WERI-Rb-1 (cell line): ENCODE data around the gene HGFAC.
A peak's percentile ranks its signal among the peaks of the same experiment; 100 is the strongest.

Experiments
- DNase-seq: peaks from one replicate; pipeline ENCODE4 v3.0.0-alpha.2; 2020
- H3K27ac ChIP-seq: fragments of 250-450 bp; sonication (Bioruptor Pico); 2 replicates; pipeline ENCODE4 v1.5.1; 2020; ENCODE audit warnings: mild to moderate bottlenecking, moderate library complexity
- H3K27me3 ChIP-seq: fragments of 250-450 bp; sonication (Bioruptor Pico); 2 replicates; pipeline ENCODE4 v1.5.1; 2021; ENCODE audit warnings: mild to moderate bottlenecking, low read depth, moderate library complexity; ENCODE audit not compliant: insufficient read depth, severe bottlenecking
- H3K36me3 ChIP-seq: fragments of 250-450 bp; sonication (Bioruptor Pico); 2 replicates; pipeline ENCODE4 v1.5.1; 2020; ENCODE audit warnings: mild to moderate bottlenecking, moderate library complexity
- H3K4me3 ChIP-seq: 2 replicates; pipeline ENCODE4 v1.5.1; 2011; ENCODE audit warnings: low read depth, mild to moderate bottlenecking, control low read depth, low read length
- H3K9me3 ChIP-seq: fragments of 250-450 bp; sonication (Bioruptor Pico); 2 replicates; pipeline ENCODE4 v1.5.1; 2021; ENCODE audit warnings: mild to moderate bottlenecking, moderate library complexity; ENCODE audit not compliant: severe bottlenecking
- TF ChIP-seq, protein P1 (sequence below): IDR thresholded peaks from 2 replicates; pipeline ENCODE4 v1.5.1; 2011; ENCODE audit warnings: low read depth, mild to moderate bottlenecking, control low read depth, inconsistent platforms, low read length

Gene HGFAC

DNA sequence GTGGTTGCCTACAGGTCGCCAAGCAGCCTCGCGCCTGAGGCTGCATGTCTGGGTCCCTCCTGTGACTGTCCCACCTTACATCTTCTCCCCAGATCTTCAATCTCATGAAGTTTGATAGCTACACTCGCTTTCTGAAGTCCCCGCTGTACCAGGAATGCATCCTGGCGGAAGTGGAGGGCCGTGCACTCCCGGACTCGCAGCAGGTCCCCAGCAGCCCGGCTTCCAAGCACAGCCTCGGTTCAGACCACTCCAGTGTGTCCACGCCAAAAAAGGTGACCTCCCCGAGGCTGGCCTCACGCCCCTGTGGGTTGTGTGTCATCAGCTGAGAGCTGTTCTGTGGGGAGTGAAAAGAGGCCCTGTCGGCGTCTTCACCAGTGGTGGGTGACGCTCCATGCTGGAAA is 24.9 kb upstream of the HGFAC start:
- Histone ChIP-seq H3K36me3 (peaks cover 37% of the 10 kb centered on the region), H3K9me3 (no peaks in the 10 kb centered on the region), H3K27me3 (no peaks in the 10 kb centered on the region), H3K4me3 (no peak overlapping the region), H3K27ac (no peak overlapping the region)
- peak; percentile 3 for DNase-seq
- TF ChIP-seq, protein P1, sequence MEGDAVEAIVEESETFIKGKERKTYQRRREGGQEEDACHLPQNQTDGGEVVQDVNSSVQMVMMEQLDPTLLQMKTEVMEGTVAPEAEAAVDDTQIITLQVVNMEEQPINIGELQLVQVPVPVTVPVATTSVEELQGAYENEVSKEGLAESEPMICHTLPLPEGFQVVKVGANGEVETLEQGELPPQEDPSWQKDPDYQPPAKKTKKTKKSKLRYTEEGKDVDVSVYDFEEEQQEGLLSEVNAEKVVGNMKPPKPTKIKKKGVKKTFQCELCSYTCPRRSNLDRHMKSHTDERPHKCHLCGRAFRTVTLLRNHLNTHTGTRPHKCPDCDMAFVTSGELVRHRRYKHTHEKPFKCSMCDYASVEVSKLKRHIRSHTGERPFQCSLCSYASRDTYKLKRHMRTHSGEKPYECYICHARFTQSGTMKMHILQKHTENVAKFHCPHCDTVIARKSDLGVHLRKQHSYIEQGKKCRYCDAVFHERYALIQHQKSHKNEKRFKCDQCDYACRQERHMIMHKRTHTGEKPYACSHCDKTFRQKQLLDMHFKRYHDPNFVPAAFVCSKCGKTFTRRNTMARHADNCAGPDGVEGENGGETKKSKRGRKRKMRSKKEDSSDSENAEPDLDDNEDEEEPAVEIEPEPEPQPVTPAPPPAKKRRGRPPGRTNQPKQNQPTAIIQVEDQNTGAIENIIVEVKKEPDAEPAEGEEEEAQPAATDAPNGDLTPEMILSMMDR, result no peak

DNA sequence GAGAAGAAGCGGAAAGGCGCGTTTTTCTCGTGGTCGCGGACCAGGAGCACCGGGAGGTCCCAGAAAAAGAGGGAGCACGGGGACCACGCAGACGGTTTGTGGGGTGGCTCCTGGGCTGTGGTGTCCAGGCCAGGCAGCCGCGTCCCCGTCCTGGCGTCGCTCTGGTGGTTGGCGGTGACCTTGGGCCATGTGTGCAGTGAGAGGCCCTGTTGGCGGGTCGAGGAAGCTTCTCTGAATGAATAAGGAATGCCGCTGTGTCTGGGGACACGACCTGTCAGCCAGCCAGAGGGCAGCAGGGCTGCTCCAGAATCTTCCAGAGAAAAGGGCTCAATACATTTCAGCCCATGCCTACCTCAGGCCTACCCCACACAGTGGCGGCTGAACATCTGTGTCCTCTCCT is 24.3 kb upstream of the HGFAC start:
- TF ChIP-seq, protein P1, result no peak
- Histone ChIP-seq H3K36me3 (peaks cover 37% of the 10 kb centered on the region), H3K27ac (no peak overlapping the region), H3K27me3 (no peaks in the 10 kb centered on the region), H3K4me3 (no peak overlapping the region), H3K9me3 (no peaks in the 10 kb centered on the region)
- peak; percentile 5 for DNase-seq

DNA sequence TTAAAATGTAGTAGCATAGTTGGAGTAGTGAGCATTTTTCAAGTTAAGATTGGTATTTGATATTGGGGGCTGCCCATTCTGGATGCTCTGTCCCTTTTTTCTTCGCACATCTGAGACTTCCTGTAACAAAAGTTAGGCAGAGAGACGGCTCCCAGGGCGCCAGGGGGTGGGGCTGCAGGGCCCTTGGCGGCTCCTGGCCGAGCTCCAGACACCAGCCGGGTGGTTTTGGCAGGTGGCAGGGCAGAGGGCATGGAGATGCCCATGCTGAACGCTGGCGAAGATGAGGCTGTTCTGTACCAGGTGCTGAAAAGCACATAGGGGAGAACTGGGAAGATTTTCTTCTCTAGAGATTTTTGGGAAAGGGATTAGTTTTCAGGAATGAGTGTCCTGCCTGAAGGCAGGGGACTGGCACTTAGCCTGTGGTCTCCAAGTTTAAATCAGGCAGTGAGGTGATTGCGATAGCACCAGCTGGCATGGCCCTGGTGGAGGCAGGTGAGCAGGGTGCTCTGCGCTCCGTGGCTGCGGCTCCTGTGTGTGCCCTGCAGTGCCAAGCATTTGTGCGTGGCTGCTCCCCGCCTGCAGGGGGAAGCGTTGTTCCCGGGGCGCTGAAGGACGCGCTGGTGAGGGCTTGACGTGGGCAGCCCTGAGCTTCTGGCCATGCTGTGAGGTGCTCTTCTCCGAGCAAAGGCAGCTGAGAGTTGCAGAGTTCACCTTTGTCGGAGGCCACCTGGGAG is 23.6 kb upstream of the HGFAC start:
- no peak overlapping the region for H3K4me3 ChIP-seq
- DNase-seq, result peak; percentile 7
- peaks cover 39% of the 10 kb centered on the region for H3K36me3 ChIP-seq
- TF ChIP-seq, protein P1, result peak; percentile 52
- no peaks in the 10 kb centered on the region for H3K9me3 ChIP-seq
- no peaks in the 10 kb centered on the region for H3K27me3 ChIP-seq
- no peak overlapping the region for H3K27ac ChIP-seq

DNA sequence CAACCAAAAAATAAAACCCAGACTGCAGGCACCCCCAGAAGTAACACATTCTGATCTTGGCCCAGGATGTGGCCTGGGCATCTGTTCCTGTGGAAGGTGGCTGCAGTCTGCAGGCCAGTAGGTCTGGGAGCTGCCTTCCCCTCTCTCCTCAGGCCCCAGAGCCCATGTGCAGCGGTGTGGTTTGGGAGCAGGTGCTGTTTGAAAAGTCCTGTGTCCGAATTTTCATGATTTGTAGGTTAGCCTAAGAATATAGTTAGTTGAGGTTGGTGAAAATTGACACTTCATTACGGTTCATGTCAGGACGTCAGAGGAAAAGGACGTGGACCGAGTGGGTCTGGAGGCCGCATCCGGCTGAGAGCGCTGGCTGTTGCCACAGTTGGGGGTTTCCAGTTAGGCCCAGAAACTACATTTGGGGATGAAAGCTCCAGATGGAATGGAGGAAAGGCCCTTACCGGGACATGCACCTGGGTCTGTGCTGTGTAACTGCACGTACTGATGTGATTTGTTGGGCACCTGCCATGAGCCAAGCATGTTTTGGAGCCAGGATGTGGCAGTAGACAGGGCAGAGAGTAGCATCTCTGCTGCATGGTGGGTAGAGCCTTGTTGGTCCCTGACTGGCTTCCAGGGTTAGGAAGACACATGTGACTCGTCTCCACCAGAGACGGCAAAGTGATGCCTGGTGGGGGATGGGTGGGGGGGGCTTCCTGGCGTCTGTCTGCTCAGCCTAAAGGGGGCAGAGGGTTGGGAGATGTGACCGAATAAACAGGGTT is 21.7 kb upstream of the HGFAC start:
- H3K27ac ChIP-seq, result no peak overlapping the region
- no peaks in the 10 kb centered on the region for H3K9me3 ChIP-seq
- H3K4me3 ChIP-seq, result no peak overlapping the region
- peak; percentile 3 for DNase-seq
- TF ChIP-seq, protein P1, result no peak
- H3K36me3 ChIP-seq, result peaks cover 51% of the 10 kb centered on the region
- no peaks in the 10 kb centered on the region for H3K27me3 ChIP-seq

DNA sequence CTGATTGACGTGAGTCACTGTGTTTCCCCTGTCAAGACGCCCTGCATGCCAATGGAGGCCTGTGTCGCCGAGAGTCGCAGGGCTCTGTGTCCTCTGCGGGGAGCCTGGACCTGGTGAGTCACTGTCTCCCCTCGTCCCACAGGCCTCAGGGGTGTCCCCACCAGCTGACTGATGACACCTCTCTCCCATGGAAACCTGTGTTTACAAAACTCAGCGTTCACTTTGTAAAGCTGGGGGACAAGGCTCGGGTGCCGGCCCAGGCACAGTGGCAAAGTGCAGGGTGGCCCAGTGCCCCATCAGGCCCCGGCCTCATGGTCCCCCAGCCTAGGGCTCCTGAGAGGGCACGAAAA is 21.2 kb upstream of the HGFAC start:
- peak; percentile 3 for DNase-seq
- Histone ChIP-seq H3K9me3 (no peaks in the 10 kb centered on the region), H3K36me3 (peaks cover 51% of the 10 kb centered on the region), H3K27ac (no peak overlapping the region), H3K4me3 (no peak overlapping the region), H3K27me3 (no peaks in the 10 kb centered on the region)
- TF ChIP-seq, protein P1, result no peak
